ENCODE data around the gene IRGQ.
A peak's percentile ranks its signal among the peaks of the same experiment; 100 is the strongest.

IRGQ gene

DNA sequence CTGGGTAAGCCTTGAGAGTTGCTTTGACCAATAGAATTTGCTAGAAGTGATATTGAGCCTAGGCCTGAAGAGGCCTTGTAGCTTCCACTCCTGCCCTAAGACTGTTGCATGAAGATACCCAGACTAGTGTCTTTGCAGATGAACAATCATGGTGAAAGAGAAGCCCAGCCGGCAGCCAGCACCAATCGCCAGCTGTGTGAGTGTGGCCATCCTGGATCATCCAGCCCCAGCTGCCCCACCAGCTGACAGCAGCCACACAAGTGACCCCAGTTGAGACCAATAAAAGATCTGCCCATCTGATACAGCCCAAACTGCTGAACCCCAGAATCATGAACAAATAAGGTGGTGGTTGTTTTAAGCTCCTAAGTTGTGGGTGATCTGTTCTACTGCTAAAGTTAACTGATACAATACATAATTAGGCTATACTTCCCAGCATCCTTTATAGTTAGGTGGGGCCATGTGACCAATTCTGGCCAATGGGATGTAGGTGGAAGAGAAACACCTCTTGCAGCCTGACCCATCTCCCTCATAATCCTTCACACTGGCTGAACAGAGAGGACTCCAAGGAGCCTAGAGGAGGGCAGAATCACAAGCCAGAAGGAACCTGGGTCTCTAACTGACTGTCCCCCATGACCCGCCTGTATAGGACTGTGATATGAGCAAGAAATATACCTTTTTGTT is 32.9 kb upstream of the IRGQ start:
- DNase-seq, result no peak
- Histone ChIP-seq H3K27me3 (peaks cover 0 to 10% of the 10 kb centered on the region in 2 donors), H3K27ac (no peak overlapping the region), H3K36me3 (no peaks in the 10 kb centered on the region), H3K4me3 (no peak overlapping the region), H3K9me3 (no peaks in the 10 kb centered on the region), H3K4me1 (no peaks in the 10 kb centered on the region)
- intact Hi-C loops (cut with DNase I; ENCODE audit: low total_unique reads), result no loop called here
- TF ChIP-seq, protein P1, sequence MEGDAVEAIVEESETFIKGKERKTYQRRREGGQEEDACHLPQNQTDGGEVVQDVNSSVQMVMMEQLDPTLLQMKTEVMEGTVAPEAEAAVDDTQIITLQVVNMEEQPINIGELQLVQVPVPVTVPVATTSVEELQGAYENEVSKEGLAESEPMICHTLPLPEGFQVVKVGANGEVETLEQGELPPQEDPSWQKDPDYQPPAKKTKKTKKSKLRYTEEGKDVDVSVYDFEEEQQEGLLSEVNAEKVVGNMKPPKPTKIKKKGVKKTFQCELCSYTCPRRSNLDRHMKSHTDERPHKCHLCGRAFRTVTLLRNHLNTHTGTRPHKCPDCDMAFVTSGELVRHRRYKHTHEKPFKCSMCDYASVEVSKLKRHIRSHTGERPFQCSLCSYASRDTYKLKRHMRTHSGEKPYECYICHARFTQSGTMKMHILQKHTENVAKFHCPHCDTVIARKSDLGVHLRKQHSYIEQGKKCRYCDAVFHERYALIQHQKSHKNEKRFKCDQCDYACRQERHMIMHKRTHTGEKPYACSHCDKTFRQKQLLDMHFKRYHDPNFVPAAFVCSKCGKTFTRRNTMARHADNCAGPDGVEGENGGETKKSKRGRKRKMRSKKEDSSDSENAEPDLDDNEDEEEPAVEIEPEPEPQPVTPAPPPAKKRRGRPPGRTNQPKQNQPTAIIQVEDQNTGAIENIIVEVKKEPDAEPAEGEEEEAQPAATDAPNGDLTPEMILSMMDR (IDR thresholded peaks at IDR 0.05), result no peak

DNA sequence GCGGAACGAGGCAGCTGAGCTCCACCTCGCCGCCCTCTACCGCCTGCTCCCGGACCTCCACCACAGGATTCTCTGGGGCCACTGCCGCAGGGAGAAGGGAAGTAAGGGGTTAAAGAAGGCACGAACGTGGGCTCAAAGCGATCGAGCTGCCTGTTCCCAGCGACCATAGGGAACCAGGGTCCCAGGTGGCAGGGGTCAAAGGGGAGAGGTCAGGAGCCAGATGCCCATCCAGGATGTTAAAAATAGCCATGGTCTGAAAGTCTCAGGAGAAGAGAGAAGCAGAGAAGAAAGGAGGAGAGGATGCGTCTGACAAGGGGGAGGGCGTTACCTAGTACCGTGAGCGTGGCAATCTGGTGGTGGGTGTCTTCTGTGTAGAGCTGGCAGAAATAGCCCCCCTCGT is 30.9 kb upstream of the IRGQ start:
- Histone ChIP-seq H3K4me3 (no peak overlapping the region), H3K4me1 (no peaks in the 10 kb centered on the region), H3K36me3 (no peaks in the 10 kb centered on the region), H3K27ac (no peak overlapping the region), H3K9me3 (no peaks in the 10 kb centered on the region), H3K27me3 (peaks cover 0 to 10% of the 10 kb centered on the region in 2 donors)
- no peak for DNase-seq
- intact Hi-C loops (cut with DNase I; ENCODE audit: low total_unique reads), result no loop called here
- TF ChIP-seq, protein P1 (IDR thresholded peaks at IDR 0.05), result no peak

DNA sequence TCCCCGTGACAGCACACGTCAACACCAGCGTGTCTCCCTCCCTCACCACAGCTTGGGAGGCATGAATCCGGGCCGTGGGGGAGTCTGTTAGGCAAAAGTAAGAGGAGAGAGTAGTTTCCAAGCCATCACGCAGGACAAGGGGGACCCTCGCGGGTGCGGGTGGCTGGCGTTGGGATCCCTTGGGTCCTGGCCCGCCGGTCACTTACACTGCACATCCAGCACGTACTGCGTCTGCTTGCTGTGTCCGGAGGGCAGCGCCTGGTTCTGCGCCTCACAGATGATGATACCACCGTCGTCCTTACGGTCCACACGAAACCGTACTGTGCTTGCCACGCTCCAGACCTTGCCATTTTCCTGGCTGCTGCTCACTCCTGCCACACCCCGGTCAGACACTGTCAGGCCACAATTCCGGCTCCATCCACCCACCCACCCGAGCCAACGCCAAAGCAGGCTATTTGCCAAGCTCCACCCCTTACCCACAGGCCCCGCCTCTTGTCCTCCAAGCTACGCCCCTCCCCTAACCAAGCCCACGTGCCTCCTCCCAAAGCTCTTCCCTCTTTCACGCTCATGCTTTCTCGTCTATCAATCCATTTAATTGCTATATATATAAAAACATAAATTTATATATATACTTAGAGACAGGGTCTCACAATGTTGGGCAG is 30.1 kb upstream of the IRGQ start:
- Histone ChIP-seq H3K27ac (no peak overlapping the region), H3K4me1 (no peaks in the 10 kb centered on the region), H3K4me3 (no peak overlapping the region), H3K9me3 (no peaks in the 10 kb centered on the region), H3K36me3 (no peaks in the 10 kb centered on the region), H3K27me3 (peaks cover 0 to 10% of the 10 kb centered on the region in 2 donors)
- TF ChIP-seq, protein P1 (IDR thresholded peaks at IDR 0.05), result no peak
- intact Hi-C loops (cut with DNase I; ENCODE audit: low total_unique reads), result no loop called here
- no peak for DNase-seq

GRCh38 chr19:43624933-43625332 is 29.0 kb upstream of the IRGQ start:
- H3K27ac ChIP-seq, result no peak overlapping the region
- peaks cover 0 to 9% (median 3%) of the 10 kb centered on the region in 4 donors for H3K4me1 ChIP-seq
- no peak overlapping the region for H3K4me3 ChIP-seq
- H3K36me3 ChIP-seq, result no peaks in the 10 kb centered on the region
- DNase-seq, result peak in 1 of 2 donors; percentile 26
- intact Hi-C loops (cut with DNase I; ENCODE audit: low total_unique reads), result no loop called here
- no peaks in the 10 kb centered on the region for H3K9me3 ChIP-seq
- peaks cover 0 to 10% of the 10 kb centered on the region in 2 donors for H3K27me3 ChIP-seq
- TF ChIP-seq, protein P1 (IDR thresholded peaks at IDR 0.05), result no peak

- intact Hi-C loops (cut with DNase I; ENCODE audit: low total_unique reads), result no loop called here
- Histone ChIP-seq H3K4me3 (no peak overlapping the region), H3K9me3 (no peaks in the 10 kb centered on the region), H3K27me3 (peaks cover 0 to 10% of the 10 kb centered on the region in 2 donors), H3K27ac (no peak overlapping the region), H3K4me1 (peaks cover 0 to 11% (median 3%) of the 10 kb centered on the region in 4 donors), H3K36me3 (no peaks in the 10 kb centered on the region)
- DNase-seq, result no peak
- TF ChIP-seq, protein P1 (IDR thresholded peaks at IDR 0.05), result no peak
Observed at GRCh38 chr19:43623889-43624670, 28.1 kb upstream of the IRGQ start.

All from tibial artery (tissue), 4 donors.